Right renal cortex interstitium (tissue), 3 donors: ENCODE measurements around the gene LFNG. TPM values are rescaled to one million over a fixed set of nuclear protein-coding genes. Genes with fewer than 3 reads are reported as not detected.

ENCODE experiments used
- DNase-seq, 3 donors: peaks; one replicate each; pipeline ENCODE4 v3.0.0-alpha.2; 2013; ENCODE audit warnings: low read depth in 3 of 3, low spot score in 2 of 3
- polyA plus RNA-seq, 3 donors: library from polyadenylated mRNA; unstranded; fragments of 120-200 nt; gene quantifications; one replicate each; pipeline ENCODE4 v1.2.1, GENCODE V29; 2013; ENCODE audit not compliant: insufficient read length in 3 of 3

The LFNG gene, protein sequence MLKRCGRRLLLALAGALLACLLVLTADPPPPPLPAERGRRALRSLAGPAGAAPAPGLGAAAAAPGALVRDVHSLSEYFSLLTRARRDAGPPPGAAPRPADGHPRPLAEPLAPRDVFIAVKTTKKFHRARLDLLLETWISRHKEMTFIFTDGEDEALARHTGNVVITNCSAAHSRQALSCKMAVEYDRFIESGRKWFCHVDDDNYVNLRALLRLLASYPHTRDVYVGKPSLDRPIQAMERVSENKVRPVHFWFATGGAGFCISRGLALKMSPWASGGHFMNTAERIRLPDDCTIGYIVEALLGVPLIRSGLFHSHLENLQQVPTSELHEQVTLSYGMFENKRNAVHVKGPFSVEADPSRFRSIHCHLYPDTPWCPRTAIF
- 10 to 100 TPM; 25.3 to 31.0 (median 30.7) TPM for polyA plus RNA-seq

DNA sequence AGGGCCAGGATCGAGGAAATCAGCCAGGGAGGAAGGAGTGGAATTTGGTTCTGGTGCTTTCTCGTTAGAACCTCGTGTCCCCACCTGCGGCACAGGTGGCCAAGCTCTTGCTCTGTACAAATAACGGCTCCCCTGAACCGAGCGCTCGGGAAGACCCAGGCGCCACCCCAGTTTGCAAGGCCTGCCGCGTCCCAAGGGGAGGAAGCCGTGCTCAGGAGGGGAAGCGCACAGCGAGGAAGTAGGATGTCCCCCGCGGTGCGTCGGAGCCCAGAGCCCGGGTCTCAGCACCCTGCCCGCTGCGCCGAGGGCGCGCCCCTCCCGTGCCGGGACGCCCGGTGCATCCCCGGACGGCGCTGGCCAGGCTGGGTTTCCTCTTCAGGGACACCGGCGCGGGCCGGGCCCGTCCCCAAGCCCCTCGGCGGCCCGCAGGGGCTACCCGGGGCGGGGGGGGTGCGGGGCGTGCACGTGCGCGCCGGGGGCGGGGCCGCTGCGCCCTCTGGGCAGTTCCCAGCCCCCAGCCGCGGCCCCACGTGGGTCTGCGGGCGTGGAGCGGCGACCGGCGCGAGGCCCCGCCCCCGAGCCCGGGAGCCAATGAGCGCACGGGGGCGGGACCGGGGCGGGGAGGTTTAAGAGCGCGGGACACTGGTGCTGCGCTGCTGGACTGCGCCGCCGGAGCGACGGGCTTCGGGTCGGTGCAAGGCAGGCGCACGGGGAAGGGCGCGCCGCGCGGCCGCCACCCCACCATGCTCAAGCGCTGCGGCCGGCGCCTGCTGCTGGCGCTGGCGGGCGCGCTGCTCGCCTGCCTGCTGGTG, at the start of gene LFNG:
LFNG (plus strand) TSS at position 656 of the 812 bp plus-strand sequence; CDS start at position 744, 88 bp downstream.
- peak in 1 of 3 donors; percentile 77 for DNase-seq

DNA sequence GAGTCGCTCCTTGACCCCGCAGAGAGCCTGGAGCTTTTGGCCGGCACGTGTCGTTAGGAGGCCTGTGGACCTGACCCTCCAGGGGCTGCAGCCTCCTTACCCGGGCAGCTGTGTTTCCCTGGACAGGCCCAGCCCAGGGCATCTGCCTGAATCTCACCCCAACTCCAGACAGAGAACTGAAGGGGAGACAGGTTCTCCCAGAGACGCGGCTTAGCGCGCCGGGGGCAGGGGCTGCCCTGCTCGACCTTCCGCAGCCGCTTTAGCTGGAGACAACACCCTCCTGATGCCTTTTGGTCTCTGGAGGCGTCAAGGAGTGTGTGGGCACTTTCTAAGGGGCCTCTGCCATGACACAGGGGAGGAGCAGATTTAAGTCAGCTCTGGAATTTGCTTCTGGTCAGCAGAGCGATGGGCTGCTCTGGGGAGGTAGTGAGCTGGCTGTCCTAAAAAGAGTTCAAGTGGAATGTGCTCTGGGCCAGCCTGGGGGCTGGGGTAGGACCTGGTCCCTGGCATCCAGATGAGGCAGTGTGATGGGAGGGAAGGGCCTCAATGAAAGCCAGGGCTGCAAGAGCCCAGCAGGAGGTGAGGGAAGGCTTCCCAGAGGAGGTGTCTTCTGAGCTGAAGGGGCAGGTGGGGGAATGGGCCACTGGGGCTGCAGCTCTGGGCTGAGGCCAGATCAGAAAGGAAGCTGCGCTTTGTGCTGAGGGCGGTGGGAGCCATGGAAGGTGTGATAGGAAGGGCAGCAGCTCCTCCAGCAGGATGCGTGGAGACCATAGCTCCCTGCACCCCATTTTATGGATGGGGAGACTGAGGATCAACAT, 49.2 kb upstream of the LFNG start:
- DNase-seq, result no peak

DNA sequence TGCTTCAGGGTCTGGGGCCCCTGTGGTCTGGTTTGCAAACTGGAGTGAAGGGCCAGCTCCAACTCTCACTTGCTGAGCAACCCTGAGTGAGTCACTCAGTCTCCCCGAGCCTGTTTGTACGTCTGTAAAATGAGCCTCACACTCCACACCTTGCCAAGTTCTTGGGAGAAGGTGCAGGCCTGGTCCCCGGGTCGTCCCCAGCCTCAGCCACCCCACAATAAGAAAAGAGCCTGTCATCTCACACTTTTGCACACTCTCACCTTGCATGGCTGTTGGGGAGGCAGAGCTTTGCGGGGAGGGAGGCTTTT, 48.6 kb upstream of the LFNG start:
- DNase-seq, result no peak

DNA sequence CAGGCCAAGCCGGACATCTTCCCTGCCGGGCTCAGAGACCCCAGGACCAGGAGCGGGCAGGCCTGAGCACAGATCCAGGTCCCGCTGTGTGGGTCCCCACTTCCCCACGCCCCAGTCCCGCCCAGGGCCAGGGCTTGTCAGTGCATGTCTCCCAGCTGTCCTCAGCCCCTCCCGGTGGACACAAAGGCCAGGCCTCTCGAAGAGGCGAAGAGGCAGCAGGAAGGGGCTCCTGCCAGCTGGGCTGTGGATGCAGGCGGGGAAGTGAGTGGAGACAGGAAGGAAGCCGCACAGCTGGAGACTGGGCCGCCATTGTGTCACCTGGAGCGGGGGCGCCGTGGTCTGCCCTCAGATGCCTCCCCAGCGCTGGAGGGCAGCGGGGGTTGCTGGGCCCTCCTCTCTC, 48.2 kb upstream of the LFNG start:
- no peak for DNase-seq

DNA sequence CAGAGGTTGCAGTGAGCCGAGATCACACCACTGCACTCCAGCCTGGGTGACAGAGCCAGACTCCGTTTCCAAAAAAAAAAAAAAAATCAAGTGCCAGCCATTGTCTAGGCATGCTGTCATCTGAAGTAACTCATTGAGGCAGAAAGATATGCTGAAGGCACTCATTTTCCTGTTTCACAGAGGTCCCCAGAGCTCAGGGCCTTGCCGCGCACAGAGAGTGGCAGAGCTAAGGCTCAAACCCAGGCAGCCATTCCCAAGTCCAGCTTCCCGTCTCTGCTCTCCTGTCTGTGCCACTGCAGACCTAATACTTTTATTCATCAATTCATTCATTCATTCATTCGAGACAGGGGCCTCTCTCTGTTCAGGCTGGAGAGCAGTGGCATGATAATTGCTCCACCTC, 46.8 kb upstream of the LFNG start:
- DNase-seq, result no peak

DNA sequence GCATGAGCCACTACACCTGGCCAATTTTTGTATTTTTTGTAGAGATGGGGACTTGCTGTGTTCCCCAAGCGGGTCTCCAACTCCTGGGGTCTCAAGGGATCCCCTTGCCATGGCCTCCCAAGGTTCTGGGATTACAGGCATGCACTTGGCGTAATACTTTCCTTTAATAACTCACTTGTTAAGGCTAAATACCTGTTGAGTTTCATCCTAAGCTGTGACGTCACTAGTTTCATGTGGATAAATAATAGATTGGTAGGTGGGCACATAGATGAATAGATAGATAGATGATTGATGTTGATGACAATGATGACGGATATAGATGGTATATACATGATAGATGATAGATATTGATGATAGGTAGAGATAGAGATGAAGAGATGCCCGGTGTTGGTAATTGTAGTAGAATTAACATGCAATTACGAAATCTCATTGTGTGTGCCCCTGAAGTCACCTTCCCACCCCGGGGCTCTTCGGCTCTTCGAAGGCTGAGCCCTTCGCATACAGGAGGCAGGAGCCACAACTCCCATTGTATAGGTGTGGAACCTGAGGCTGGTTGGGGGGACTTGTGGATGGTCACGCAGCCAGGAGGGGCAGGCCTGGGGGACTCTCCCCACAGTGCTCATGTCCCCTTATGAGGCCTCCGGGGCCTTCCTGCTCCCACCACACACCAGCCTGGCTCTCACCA, 45.9 kb upstream of the LFNG start:
- DNase-seq, result no peak

DNA sequence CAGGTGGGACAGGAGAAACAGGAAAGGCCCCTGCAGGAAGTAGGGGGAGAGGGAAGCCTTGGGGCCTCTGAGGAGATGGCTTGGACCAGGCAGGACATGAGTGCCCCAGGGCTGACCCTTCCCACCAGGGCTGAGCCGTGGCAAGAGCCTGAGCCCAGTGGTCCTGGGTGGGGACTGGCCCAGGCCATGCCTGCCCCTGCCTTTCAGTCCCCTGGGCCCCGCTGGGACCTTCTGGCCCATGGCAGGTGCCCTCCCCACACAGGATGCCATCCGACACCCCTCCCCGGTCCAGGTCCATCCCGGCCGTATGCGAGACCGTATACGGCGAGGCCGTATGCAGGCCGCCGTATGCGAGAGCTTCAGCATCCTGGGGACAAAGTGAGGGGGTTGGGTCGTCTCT, 45.4 kb upstream of the LFNG start:
- no peak for DNase-seq

DNA sequence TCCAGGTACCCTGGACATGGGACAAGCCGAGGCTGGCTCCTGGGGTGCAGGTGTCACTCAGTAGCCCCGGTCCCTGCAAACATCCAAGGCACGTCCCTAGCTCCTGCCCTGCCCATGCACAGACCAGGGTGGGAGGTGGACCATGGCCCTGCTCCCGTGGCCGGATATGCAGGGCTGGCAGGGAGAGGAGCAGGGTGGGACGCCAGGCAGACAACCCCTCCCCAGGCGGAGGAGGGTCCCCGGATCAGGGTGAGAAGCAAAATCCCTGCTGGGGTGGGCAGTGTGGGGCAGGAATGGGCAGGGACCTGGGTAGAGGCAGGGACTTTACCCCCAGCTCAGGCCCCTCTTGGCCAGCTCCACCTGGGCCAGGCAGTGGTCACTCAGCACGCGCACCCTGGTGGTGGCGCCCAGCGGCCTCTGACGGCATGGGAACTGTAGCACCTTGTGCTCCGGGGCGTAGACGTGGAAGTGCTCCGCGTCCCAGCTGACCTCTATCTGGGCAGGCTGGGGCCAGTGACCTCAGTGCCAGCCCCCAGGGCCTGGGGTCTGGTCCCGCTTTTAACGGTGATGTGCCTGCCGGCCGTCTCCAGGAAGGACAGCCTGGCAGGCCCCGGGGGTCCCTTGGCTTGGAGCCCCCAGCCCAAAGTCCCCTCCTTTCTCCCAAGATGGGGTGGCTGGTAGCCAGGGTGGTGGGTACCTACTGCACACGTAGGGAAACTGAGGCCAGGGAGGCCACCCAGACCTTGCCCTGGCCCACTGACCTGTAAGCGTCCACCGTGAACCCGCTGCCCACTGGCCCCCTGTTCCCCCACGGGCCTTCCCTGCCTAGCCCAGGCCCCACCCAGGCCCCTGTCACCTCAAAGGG, 44.5 kb upstream of the LFNG start:
- no peak for DNase-seq

- DNase-seq, result no peak
Measured at GRCh38 chr7:2475678-2476015, 43.9 kb upstream of the LFNG start.

- no peak for DNase-seq
Measured at GRCh38 chr7:2476298-2476697, 43.3 kb upstream of the LFNG start, which contains the start of gene GRIFIN. GRIFIN (minus strand) TSS chr7:2476398; CDS start chr7:2476383, 15 bp downstream.

DNA sequence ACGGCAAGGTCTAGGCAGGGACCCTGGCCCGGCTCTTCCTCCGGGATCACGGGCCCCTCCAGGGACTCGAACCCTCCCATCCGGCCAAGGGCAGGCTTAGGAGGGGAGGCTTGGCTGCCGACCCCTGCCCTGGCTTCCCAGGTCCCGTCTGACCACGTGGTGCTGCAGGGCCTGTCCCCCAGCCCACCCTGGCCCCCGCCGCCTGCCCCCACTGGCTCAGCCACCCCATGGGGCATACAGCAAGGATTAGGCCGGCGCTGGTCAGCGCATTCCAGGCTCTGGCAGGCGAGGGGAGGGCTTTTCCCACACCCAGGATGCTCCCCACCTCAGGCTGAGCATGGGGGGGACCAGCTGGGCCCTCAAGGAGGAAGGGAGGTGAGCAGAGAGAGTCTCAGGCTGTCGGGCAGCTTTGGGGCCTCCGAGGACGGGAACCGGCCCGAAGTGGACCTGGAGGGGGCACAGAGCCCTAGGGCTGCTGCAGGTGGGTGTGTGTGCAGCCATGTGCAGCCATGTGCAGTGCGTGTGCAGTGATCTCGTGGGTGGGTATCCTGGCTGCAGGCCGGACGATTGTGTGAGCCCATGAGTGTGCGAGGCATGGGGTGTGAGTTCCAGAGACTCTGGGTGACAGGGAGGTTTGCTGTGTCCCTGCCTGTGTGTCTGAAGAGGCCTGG, 42.7 kb upstream of the LFNG start:
- DNase-seq, result no peak

DNA sequence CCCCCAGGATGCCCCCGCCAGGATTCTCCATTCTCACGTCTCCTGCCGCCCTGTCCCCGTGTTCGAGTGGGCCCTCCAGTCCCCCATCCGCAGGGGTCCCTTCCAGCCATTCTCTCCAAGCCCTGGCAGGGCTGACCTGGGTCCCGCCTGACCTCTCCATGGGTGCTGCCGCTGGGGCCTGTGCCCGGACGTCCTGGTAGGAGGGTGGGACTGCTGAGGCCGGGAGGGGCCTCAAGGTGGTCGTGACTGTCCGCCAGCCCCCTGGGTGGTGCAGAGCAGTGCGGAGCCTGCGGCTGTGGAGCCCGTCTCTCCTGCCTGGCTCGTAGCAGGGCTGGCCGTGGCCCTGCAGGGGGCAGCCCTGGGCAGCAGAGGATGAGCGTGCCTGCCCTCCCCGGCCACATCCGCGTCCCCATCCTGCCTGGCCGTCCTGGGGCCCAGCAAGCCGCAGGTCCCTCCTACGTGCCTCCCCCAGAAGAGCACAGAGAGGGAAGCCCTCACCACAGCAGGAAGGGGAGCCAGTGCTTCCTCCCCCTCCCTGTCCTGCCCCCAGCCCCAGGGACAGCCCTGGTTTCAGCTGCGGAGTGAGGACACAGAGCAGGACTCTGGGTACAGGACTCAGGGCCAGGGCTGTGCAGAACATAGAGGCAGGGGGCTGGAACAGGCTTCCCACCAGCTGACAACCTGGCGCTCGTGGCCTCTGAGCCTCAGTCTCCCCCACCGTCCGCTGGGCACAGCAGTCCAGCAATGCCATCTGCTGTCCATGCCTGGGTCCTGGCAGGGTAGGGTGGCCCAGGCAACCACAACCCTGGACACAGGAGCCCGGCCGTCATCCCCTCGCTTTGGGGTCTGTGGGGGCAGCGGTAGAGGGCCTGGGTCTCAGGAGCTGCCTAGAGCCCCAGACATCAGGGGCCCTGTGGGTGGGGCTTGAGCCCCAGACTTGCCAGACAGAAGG, 41.9 kb upstream of the LFNG start:
- DNase-seq, result no peak

DNA sequence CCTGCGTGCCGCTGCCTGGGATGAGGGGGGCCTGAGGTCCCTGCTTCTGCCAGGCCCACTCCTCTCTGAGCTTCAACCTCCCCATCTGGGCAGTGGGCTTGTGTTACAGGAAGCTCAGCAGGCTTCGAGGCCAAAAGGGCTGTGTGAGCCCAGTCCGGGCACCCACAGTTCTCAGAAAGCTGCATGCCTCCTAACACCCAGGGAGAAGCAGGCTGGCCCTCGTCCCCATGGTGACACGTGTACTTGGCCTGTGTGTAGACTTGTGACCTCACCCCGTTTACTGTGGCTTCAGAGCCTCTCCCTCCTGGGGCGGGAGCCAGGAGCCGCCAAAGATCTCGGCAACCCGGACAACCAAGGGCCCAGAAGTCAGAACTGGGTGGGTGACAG, 41.2 kb upstream of the LFNG start:
- DNase-seq, result no peak

GRCh38 chr7:2478800-2479199, 40.8 kb upstream of the LFNG start:
- DNase-seq, result no peak

DNA sequence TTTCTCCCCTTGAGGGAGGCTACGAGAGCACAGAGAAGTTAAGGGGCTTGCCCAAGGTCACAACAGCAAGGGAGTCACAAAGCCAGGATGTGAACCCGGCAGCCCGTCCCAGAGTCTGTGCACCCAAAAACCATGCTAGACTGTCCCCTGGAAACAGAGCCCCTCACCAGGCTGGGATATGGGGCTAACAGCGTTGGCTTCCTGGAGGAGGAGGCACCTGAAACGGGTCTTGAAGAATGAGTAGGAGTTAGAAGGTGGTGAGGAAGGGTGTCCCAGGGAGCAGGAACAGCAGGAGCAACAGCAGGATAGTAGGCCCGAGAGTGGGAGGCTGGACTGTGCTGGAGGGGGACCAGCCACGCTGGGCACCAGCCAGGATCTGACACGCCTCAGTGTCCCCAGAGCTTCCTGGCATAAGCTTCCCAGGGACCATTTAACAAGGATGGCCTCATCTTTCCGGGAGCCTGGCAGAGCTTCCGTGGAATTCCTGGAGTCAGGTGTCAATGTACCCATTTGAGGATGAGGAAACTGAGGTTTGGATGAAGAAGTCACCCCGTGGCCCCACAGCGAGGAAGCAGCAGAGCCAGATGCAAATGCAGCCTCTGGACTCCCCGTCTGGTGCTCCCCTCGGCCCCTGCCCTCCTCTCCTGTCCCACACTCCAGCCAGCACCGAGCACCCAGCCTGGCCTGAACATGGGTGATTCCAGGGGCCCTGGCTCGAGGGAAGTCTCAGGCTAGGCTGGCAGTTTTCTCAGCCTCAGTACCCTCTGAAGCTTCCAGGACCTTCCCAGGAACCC, 40.1 kb upstream of the LFNG start:
- no peak for DNase-seq

GRCh38 chr7:2480070-2480408, 39.5 kb upstream of the LFNG start:
- peak in 2 of 3 donors; percentile 41 to 42 for DNase-seq

- DNase-seq, result no peak
Measured at GRCh38 chr7:2481195-2481594, 38.4 kb upstream of the LFNG start.
